GM12872 (cell line): Measurements from ENCODE around the gene UBE2Q2.

ENCODE experiments used
- CTCF ChIP-seq: IDR thresholded peaks from 3 replicates; pipeline ENCODE4 v1.5.1; 2011; ENCODE audit warnings: low read depth, mild to moderate bottlenecking, low read length, moderate library complexity; ENCODE audit not compliant: insufficient read depth

Gene UBE2Q2

GRCh38 chr15:75945953-75946352 lies 102.7 kb downstream of the UBE2Q2 start:
- no peak for TF ChIP-seq CTCF

- TF ChIP-seq CTCF: no peak
Measured at GRCh38 chr15:75947092-75947491, 103.8 kb downstream of the UBE2Q2 start.

- no peak for TF ChIP-seq CTCF
Measured at GRCh38 chr15:75948761-75949296, 105.6 kb downstream of the UBE2Q2 start.
